Prostate gland (tissue), 2 donors: ENCODE results near the gene EIF5A. TPM values are rescaled to one million over a fixed set of nuclear protein-coding genes. Genes with fewer than 3 reads are reported as not detected.

ENCODE experiments used
- DNase-seq: peaks from one replicate; pipeline ENCODE4 v3.0.0-alpha.2; 2019; ENCODE audit warnings: low spot score
- H3K27ac ChIP-seq, 2 donors: fragments of 200-600 bp; sonication (generic); 2 replicates each; pipeline ENCODE4 v1.5.1; 2017 to 2019
- H3K27me3 ChIP-seq: fragments of 200-600 bp; sonication (generic); replicated peaks from 2 replicates; pipeline ENCODE4 v1.5.1; 2019; ENCODE audit not compliant: insufficient read depth
- H3K36me3 ChIP-seq, 2 donors: fragments of 200-600 bp; sonication (generic); 1 replicate in 1 of 2; 2 replicates in 1 of 2; pipeline versions ENCODE4 v1.5.1 to v1.8.1; 2017 to 2019
- H3K4me1 ChIP-seq: fragments of 200-600 bp; sonication (generic); replicated peaks from 2 replicates; pipeline ENCODE4 v1.5.1; 2019
- H3K4me3 ChIP-seq, 2 donors: fragments of 200-600 bp; sonication (generic); 2 replicates each; pipeline ENCODE4 v1.5.1; 2017 to 2019
- H3K9me3 ChIP-seq: fragments of 200-600 bp; sonication (generic); 2 replicates; pipeline ENCODE4 v1.5.1; 2017
- CTCF ChIP-seq, 4 experiments: fragments of 200-600 bp in 2 of 4; fragments of 450-650 bp in 2 of 4; sonication (generic) in 2 of 4; IDR thresholded peaks; 1 replicate in 3 of 4; 2 replicates in 1 of 4; pipeline ENCODE4 v1.5.1; 2016 to 2019; ENCODE audit warnings: antibody characterized with exemption in 4 of 4, mild to moderate bottlenecking in 2 of 4, moderate library complexity in 2 of 4
- POLR2A ChIP-seq: fragments of 450-650 bp; IDR thresholded peaks from one replicate; pipeline ENCODE4 v1.6.1; 2016; ENCODE audit warnings: antibody characterized with exemption, mild to moderate bottlenecking
- POLR2AphosphoS5 ChIP-seq: sonication (generic); formaldehyde crosslinking; IDR thresholded peaks from one replicate; pipeline ENCODE4 v1.6.1; 2017; ENCODE audit warnings: antibody characterized with exemption
- WGBS: methylation state at CpG from one replicate; pipeline ENCODE4 v1.1.5; 2018; 5-methylcytosine and 5-hydroxymethylcytosine counted together
- intact Hi-C: fragments of 100-400 bp; cut with DNase I; formaldehyde crosslinking; loops from one replicate; pipeline ENCODE4 v1.14.2; 2022
- total RNA-seq, 2 donors: library from RNA; depleted of rRNA; stranded (reverse); fragments of >200 nt; gene quantifications; one replicate each; pipeline ENCODE4 v1.1.0, GENCODE V29; 2016

EIF5A gene
- total RNA-seq, result 100 to 1,000 TPM; 172 to 195 TPM

- WGBS, result under 1% methylated on average over 64 of the region's 64 CpGs
- peak; percentile 99 for TF ChIP-seq POLR2AphosphoS5
- peak in 1 of 4 experiments; percentile 23 for TF ChIP-seq CTCF (IDR thresholded peaks at IDR 0.05)
- peak; percentile 94 for TF ChIP-seq POLR2A
- DNase-seq, result peak; percentile 99
- intact Hi-C loops, result no loop called here
- peaks cover 8% of the 10 kb centered on the region for H3K4me1 ChIP-seq
- no peaks in the 10 kb centered on the region for H3K9me3 ChIP-seq
- H3K4me3 ChIP-seq, result peak within 1 kb of the TSS; percentile 99
- H3K27ac ChIP-seq, result peak within 1 kb of the TSS; percentile 97 to 99
- no peaks in the 10 kb centered on the region for H3K27me3 ChIP-seq
- H3K36me3 ChIP-seq, result peaks cover 0 to 5% of the 10 kb centered on the region in 2 donors
Observed at GRCh38 chr17:7306911-7307685, at the start of gene EIF5A. EIF5A (plus strand) TSS chr17:7307628; CDS start chr17:7309636, 2,008 bp downstream.

- TF ChIP-seq CTCF (IDR thresholded peaks at IDR 0.05) (no peak), POLR2A (peak; percentile 33), POLR2AphosphoS5 (peak; percentile 85)
- Histone ChIP-seq H3K36me3 (no peaks in the 10 kb centered on the region), H3K27ac (peak overlapping the region; percentile 61 to 91), H3K4me3 (no peak overlapping the region), H3K27me3 (no peaks in the 10 kb centered on the region), H3K4me1 (peaks cover 19% of the 10 kb centered on the region), H3K9me3 (no peaks in the 10 kb centered on the region)
- peak; percentile 68 for DNase-seq
- WGBS, result 62% methylated on average over 7 of the region's 7 CpGs
- intact Hi-C loops, result no loop called here
Observed at GRCh38 chr17:7258731-7259554, 48.5 kb upstream of the EIF5A start.

- Histone ChIP-seq H3K9me3 (no peaks in the 10 kb centered on the region), H3K36me3 (no peaks in the 10 kb centered on the region), H3K4me1 (peaks cover 23% of the 10 kb centered on the region), H3K4me3 (no peak overlapping the region), H3K27ac (peak overlapping the region; percentile 61 to 91), H3K27me3 (no peaks in the 10 kb centered on the region)
- no peak for DNase-seq
- WGBS, result 90% methylated on average over 6 of the region's 6 CpGs
- TF ChIP-seq POLR2AphosphoS5, result no peak
- no peak for TF ChIP-seq CTCF (IDR thresholded peaks at IDR 0.05)
- no peak for TF ChIP-seq POLR2A
- intact Hi-C loops, result no loop called here
Observed at GRCh38 chr17:7259555-7259889, 47.9 kb upstream of the EIF5A start.

GRCh38 chr17:7260151-7260550 is 47.3 kb upstream of the EIF5A start:
- intact Hi-C loops, result no loop called here
- WGBS, result 81% methylated on average over 4 of the region's 4 CpGs
- TF ChIP-seq POLR2AphosphoS5, result no peak
- no peak for TF ChIP-seq CTCF (IDR thresholded peaks at IDR 0.05)
- no peak for TF ChIP-seq POLR2A
- no peak for DNase-seq
- peak overlapping the region; percentile 84 to 91 for H3K27ac ChIP-seq
- no peaks in the 10 kb centered on the region for H3K9me3 ChIP-seq
- peaks cover 24% of the 10 kb centered on the region for H3K4me1 ChIP-seq
- H3K27me3 ChIP-seq, result no peaks in the 10 kb centered on the region
- no peak overlapping the region for H3K4me3 ChIP-seq
- H3K36me3 ChIP-seq, result no peaks in the 10 kb centered on the region
